Measurements from ENCODE around the gene BMS1.
"Not testable (repeated sequence)": the region's sequence is repeated elsewhere in the genome, so short reads cannot be mapped to it uniquely, and the experiment has no call there.

Gene BMS1

GRCh38 chr10:42785759-42786158 is 3.2 kb downstream of the BMS1 start:
- DNase-seq (ENCODE audit: low read depth): no peak

GRCh38 chr10:42790835-42791234 is 8.2 kb downstream of the BMS1 start:
- DNase-seq (ENCODE audit: low read depth): no peak

- DNase-seq (ENCODE audit: low read depth): no peak
Measured at GRCh38 chr10:42795701-42796100, 13.1 kb downstream of the BMS1 start.

GRCh38 chr10:42801135-42801534 is 18.5 kb downstream of the BMS1 start:
- DNase-seq (ENCODE audit: low read depth): no peak

- DNase-seq (ENCODE audit: low read depth): no peak
Measured at GRCh38 chr10:42802876-42803275, 20.3 kb downstream of the BMS1 start.

- DNase-seq (ENCODE audit: low read depth): no peak
Measured at GRCh38 chr10:42809676-42810075, 27.1 kb downstream of the BMS1 start.

- no peak for DNase-seq (ENCODE audit: low read depth)
Measured at GRCh38 chr10:42812028-42812427, 29.4 kb downstream of the BMS1 start.

- not testable (repeated sequence) for DNase-seq (ENCODE audit: low read depth)
Measured at GRCh38 chr10:42813989-42814687, 31.5 kb downstream of the BMS1 start.

GRCh38 chr10:42816334-42816733 is 33.7 kb downstream of the BMS1 start:
- not testable (repeated sequence) for DNase-seq (ENCODE audit: low read depth)

- no peak for DNase-seq (ENCODE audit: low read depth)
Measured at GRCh38 chr10:42816912-42817311, 34.3 kb downstream of the BMS1 start.

GRCh38 chr10:42817417-42817816 is 34.8 kb downstream of the BMS1 start:
- not testable (repeated sequence) for DNase-seq (ENCODE audit: low read depth)

GRCh38 chr10:42826759-42827158 is 44.2 kb downstream of the BMS1 start:
- DNase-seq (ENCODE audit: low read depth): not testable (repeated sequence)

- no peak for DNase-seq (ENCODE audit: low read depth)
Measured at GRCh38 chr10:42827201-42827600, 44.6 kb downstream of the BMS1 start.

- not testable (repeated sequence) for DNase-seq (ENCODE audit: low read depth)
Measured at GRCh38 chr10:42828391-42828790, 45.8 kb downstream of the BMS1 start.

- DNase-seq (ENCODE audit: low read depth): no peak
Measured at GRCh38 chr10:42830237-42830636, 47.6 kb downstream of the BMS1 start.

- DNase-seq (ENCODE audit: low read depth): no peak
Measured at GRCh38 chr10:42836096-42836495, 53.5 kb downstream of the BMS1 start.

GRCh38 chr10:42836771-42837468 is 54.3 kb downstream of the BMS1 start:
- no peak for DNase-seq (ENCODE audit: low read depth)

GRCh38 chr10:42844810-42845209 is 62.2 kb downstream of the BMS1 start:
- DNase-seq (ENCODE audit: low read depth): not testable (repeated sequence)

- DNase-seq (ENCODE audit: low read depth): not testable (repeated sequence)
Measured at GRCh38 chr10:42847261-42847660, 64.7 kb downstream of the BMS1 start.

- no peak for DNase-seq (ENCODE audit: low read depth)
Measured at GRCh38 chr10:42850931-42851330, 68.3 kb downstream of the BMS1 start.

- no peak for DNase-seq (ENCODE audit: low read depth)
Measured at GRCh38 chr10:42859256-42859655, 76.7 kb downstream of the BMS1 start.

GRCh38 chr10:42860016-42860415 is 77.4 kb downstream of the BMS1 start:
- DNase-seq (ENCODE audit: low read depth): not testable (repeated sequence)

- not testable (repeated sequence) for DNase-seq (ENCODE audit: low read depth)
Measured at GRCh38 chr10:42862801-42863200, 80.2 kb downstream of the BMS1 start.

- no peak for DNase-seq (ENCODE audit: low read depth)
Measured at GRCh38 chr10:42864575-42864974, 82.0 kb downstream of the BMS1 start.
